Activated naive CD4-positive, alpha-beta T cell treated with Interleukin-2 at 50 U/mL for 16 hours (primary cell): ENCODE results near the gene TM9SF2.
"Not testable (repeated sequence)": the region's sequence is repeated elsewhere in the genome, so short reads cannot be mapped to it uniquely, and the experiment has no call there.

Experiments
- DNase-seq: peaks from one replicate; pipeline ENCODE4 v3.0.0-alpha.2; 2020

TM9SF2 gene

GRCh38 chr13:99501184-99501847 lies at the start of gene TM9SF2:
Gene TM9SF2 (plus strand): TSS chr13:99501472. CDS start chr13:99501607, 135 bp downstream.
- peak; percentile 96 for DNase-seq

GRCh38 chr13:99454518-99455183 lies 46.6 kb upstream of the TM9SF2 start:
- DNase-seq = no peak

GRCh38 chr13:99459099-99459850 lies 42.0 kb upstream of the TM9SF2 start:
- no peak for DNase-seq

- DNase-seq = not testable (repeated sequence)
These were observed 40.5 kb upstream of the TM9SF2 start for GRCh38 chr13:99460802-99461201.

GRCh38 chr13:99463646-99464397 lies 37.5 kb upstream of the TM9SF2 start:
- DNase-seq = no peak

- DNase-seq = no peak
These were observed 36.8 kb upstream of the TM9SF2 start for GRCh38 chr13:99464441-99464949.

- DNase-seq = no peak
These were observed 35.8 kb upstream of the TM9SF2 start for GRCh38 chr13:99465454-99465853.

- no peak for DNase-seq
These were observed 33.5 kb upstream of the TM9SF2 start for GRCh38 chr13:99467764-99468163.

- no peak for DNase-seq
These were observed 32.2 kb upstream of the TM9SF2 start for GRCh38 chr13:99469041-99469440.

- no peak for DNase-seq
These were observed 31.2 kb upstream of the TM9SF2 start for GRCh38 chr13:99470027-99470426.

GRCh38 chr13:99471221-99472121 lies 29.8 kb upstream of the TM9SF2 start:
- DNase-seq = no peak

- no peak for DNase-seq
These were observed 29.2 kb upstream of the TM9SF2 start for GRCh38 chr13:99472122-99472440.

- no peak for DNase-seq
These were observed 27.8 kb upstream of the TM9SF2 start for GRCh38 chr13:99473515-99473914.

- DNase-seq = no peak
These were observed 24.6 kb upstream of the TM9SF2 start for GRCh38 chr13:99476648-99477047.

- no peak for DNase-seq
These were observed 23.8 kb upstream of the TM9SF2 start for GRCh38 chr13:99477493-99477892.

- DNase-seq = no peak
These were observed 19.9 kb upstream of the TM9SF2 start for GRCh38 chr13:99481366-99481765.

GRCh38 chr13:99484473-99484872 lies 16.8 kb upstream of the TM9SF2 start:
- no peak for DNase-seq

- no peak for DNase-seq
These were observed 14.3 kb upstream of the TM9SF2 start for GRCh38 chr13:99486996-99487395.

GRCh38 chr13:99489028-99489427 lies 12.2 kb upstream of the TM9SF2 start:
- DNase-seq = no peak

- not testable (repeated sequence) for DNase-seq
These were observed 9.5 kb upstream of the TM9SF2 start for GRCh38 chr13:99491750-99492149.

GRCh38 chr13:99495466-99496183 lies 5.6 kb upstream of the TM9SF2 start:
- no peak for DNase-seq
